GM21717 (cell line): ENCODE results near the gene VWF.
"Not testable (repeated sequence)": the region's sequence is repeated elsewhere in the genome, so short reads cannot be mapped to it uniquely, and the experiment has no call there.

ENCODE experiments used
- ATAC-seq: cut with Tn5 transposase; IDR thresholded peaks from one replicate; pipeline ENCODE4 v1.9.1; 2021; ENCODE audit warnings: mild to moderate bottlenecking, moderate library complexity; ENCODE audit not compliant: unreplicated experiment

The VWF gene

GRCh38 chr12:6106218-6106617, 18.3 kb downstream of the VWF start:
- no peak for ATAC-seq

GRCh38 chr12:6104842-6105241, 19.6 kb downstream of the VWF start:
- no peak for ATAC-seq

- ATAC-seq = no peak
Observed at GRCh38 chr12:6104027-6104426, 20.4 kb downstream of the VWF start.

- ATAC-seq = not testable (repeated sequence)
Observed at GRCh38 chr12:6102021-6102420, 22.4 kb downstream of the VWF start.

GRCh38 chr12:6099316-6099715, 25.2 kb downstream of the VWF start:
- no peak for ATAC-seq

GRCh38 chr12:6097411-6097810, 27.1 kb downstream of the VWF start:
- no peak for ATAC-seq

- ATAC-seq = no peak
Observed at GRCh38 chr12:6096527-6096926, 27.9 kb downstream of the VWF start.

GRCh38 chr12:6095269-6095668, 29.2 kb downstream of the VWF start:
- no peak for ATAC-seq

- ATAC-seq = no peak
Observed at GRCh38 chr12:6093764-6094163, 30.7 kb downstream of the VWF start.

GRCh38 chr12:6092784-6093722, 31.4 kb downstream of the VWF start:
- no peak for ATAC-seq

GRCh38 chr12:6091786-6092566, 32.5 kb downstream of the VWF start:
- no peak for ATAC-seq

- no peak for ATAC-seq
Observed at GRCh38 chr12:6090803-6091202, 33.7 kb downstream of the VWF start.

- no peak for ATAC-seq
Observed at GRCh38 chr12:6088921-6089747, 35.3 kb downstream of the VWF start.

GRCh38 chr12:6086316-6086715, 38.2 kb downstream of the VWF start:
- ATAC-seq = no peak

GRCh38 chr12:6085841-6086240, 38.6 kb downstream of the VWF start:
- no peak for ATAC-seq

- ATAC-seq = no peak
Observed at GRCh38 chr12:6084969-6085450, 39.5 kb downstream of the VWF start.

GRCh38 chr12:6084261-6084968, 40.1 kb downstream of the VWF start:
- no peak for ATAC-seq

GRCh38 chr12:6083601-6084000, 40.9 kb downstream of the VWF start:
- ATAC-seq = no peak

GRCh38 chr12:6082613-6083012, 41.9 kb downstream of the VWF start:
- ATAC-seq = no peak
